ENCODE data around the gene BSDC1.

Gene BSDC1

GRCh38 chr1:32353431-32353830 lies 40.8 kb downstream of the BSDC1 start:
- Histone ChIP-seq H3K9ac (ENCODE audit: low read length) (no peak overlapping the region), H3K27me3 (ENCODE audit: control insufficient read depth, insufficient read depth, low read length) (peaks cover 25% of the 10 kb centered on the region), H3K27ac (ENCODE audit: low read length) (no peak overlapping the region), H3K9me3 (ENCODE audit: control insufficient read depth, low read depth, low read length) (peaks cover 5% of the 10 kb centered on the region), H3K4me3 (ENCODE audit: low read length) (no peak overlapping the region), H3K36me3 (ENCODE audit: control insufficient read depth, low read depth, low read length) (no peaks in the 10 kb centered on the region), H3K4me1 (ENCODE audit: control insufficient read depth, low read depth, low read length) (peaks cover 4% of the 10 kb centered on the region)

- H3K9me3 ChIP-seq (ENCODE audit: control insufficient read depth, low read depth, low read length), result peaks cover 5% of the 10 kb centered on the region
- no peak overlapping the region for H3K4me3 ChIP-seq (ENCODE audit: low read length)
- no peak overlapping the region for H3K9ac ChIP-seq (ENCODE audit: low read length)
- H3K36me3 ChIP-seq (ENCODE audit: control insufficient read depth, low read depth, low read length), result no peaks in the 10 kb centered on the region
- peaks cover 22% of the 10 kb centered on the region for H3K27me3 ChIP-seq (ENCODE audit: control insufficient read depth, insufficient read depth, low read length)
- H3K27ac ChIP-seq (ENCODE audit: low read length), result no peak overlapping the region
- peaks cover 4% of the 10 kb centered on the region for H3K4me1 ChIP-seq (ENCODE audit: control insufficient read depth, low read depth, low read length)
Measured at GRCh38 chr1:32352831-32353383, 41.3 kb downstream of the BSDC1 start.

DNA sequence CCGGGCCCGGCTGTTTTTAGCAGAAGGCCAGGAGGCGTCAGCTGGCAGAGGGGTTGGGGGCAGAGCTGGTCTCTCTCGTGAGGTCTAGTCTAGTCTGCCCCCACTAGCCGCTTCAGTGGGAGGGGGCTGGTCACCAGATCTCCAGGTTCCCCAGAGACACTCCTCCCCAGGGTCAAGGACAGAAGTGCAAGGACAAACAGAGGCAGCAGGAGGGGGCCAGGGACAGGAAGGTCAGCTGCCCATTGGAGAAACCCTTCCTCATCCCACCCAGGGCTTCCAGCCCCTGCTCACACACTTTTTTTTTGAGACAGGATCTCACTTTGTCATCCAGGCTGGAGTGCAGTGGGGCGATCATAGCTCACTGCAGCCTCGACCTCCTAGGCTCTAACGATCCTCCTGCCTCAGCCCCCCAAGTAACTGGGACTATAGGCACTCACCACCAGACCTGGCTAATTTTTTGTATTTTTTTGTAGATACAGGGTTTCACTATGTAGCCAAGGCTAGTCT lies 41.9 kb downstream of the BSDC1 start:
- peak overlapping the region; percentile 61 for H3K9ac ChIP-seq (ENCODE audit: low read length)
- no peaks in the 10 kb centered on the region for H3K36me3 ChIP-seq (ENCODE audit: control insufficient read depth, low read depth, low read length)
- peaks cover 22% of the 10 kb centered on the region for H3K27me3 ChIP-seq (ENCODE audit: control insufficient read depth, insufficient read depth, low read length)
- peaks cover 5% of the 10 kb centered on the region for H3K9me3 ChIP-seq (ENCODE audit: control insufficient read depth, low read depth, low read length)
- peaks cover 4% of the 10 kb centered on the region for H3K4me1 ChIP-seq (ENCODE audit: control insufficient read depth, low read depth, low read length)
- H3K4me3 ChIP-seq (ENCODE audit: low read length), result peak overlapping the region; percentile 63
- H3K27ac ChIP-seq (ENCODE audit: low read length), result no peak overlapping the region

DNA sequence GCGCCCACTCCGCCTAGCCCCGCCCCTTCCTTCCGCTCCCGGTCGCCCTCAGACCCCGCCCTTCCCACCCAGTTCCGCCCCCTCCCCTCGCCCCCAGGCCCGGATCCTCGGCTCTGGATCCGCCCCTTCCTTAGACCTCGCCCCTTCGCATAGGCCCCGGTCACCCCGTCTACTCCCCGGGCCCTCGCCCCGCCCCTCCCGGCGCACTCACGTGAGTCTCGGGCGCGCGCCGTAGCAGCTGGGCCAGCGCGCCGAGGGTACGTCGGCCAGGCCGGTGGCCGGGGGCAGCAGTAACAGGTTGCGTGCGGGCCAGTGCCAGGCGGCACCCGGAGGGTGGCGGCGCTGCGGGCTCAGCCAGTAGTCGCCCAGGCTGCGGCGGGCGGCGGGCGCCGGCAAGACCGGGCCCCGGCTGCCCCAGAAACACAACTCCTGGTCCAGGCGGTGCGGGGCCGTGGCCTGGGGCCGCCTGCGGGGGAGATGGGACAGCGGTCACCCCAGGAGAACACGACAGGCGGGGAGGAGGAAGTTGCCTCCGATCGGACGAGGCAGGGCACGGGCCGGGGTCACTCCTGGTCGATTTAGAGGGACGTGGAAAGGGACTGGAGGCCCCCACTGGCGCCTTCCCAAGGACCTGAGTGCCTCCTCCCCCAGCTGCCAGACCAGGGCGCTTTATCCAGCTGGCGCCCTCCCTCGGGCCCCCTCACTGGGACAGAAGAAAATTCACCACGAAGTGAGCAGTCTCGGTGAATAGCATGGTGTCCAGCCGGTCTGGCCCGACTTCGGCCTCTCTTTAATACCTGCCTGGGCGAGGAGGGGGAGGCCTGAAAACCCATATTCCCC lies 42.6 kb downstream of the BSDC1 start:
- Histone ChIP-seq H3K4me3 (ENCODE audit: low read length) (peak overlapping the region; percentile 79), H3K27me3 (ENCODE audit: control insufficient read depth, insufficient read depth, low read length) (peaks cover 22% of the 10 kb centered on the region), H3K9ac (ENCODE audit: low read length) (peak overlapping the region; percentile 61), H3K36me3 (ENCODE audit: control insufficient read depth, low read depth, low read length) (no peaks in the 10 kb centered on the region), H3K9me3 (ENCODE audit: control insufficient read depth, low read depth, low read length) (peaks cover 5% of the 10 kb centered on the region), H3K4me1 (ENCODE audit: control insufficient read depth, low read depth, low read length) (peaks cover 4% of the 10 kb centered on the region), H3K27ac (ENCODE audit: low read length) (peak overlapping the region; percentile 42)

- Histone ChIP-seq H3K27ac (ENCODE audit: low read length) (peak overlapping the region; percentile 42), H3K9ac (ENCODE audit: low read length) (no peak overlapping the region), H3K9me3 (ENCODE audit: control insufficient read depth, low read depth, low read length) (peaks cover 5% of the 10 kb centered on the region)
Measured at GRCh38 chr1:32350785-32351398, 43.3 kb downstream of the BSDC1 start.

DNA sequence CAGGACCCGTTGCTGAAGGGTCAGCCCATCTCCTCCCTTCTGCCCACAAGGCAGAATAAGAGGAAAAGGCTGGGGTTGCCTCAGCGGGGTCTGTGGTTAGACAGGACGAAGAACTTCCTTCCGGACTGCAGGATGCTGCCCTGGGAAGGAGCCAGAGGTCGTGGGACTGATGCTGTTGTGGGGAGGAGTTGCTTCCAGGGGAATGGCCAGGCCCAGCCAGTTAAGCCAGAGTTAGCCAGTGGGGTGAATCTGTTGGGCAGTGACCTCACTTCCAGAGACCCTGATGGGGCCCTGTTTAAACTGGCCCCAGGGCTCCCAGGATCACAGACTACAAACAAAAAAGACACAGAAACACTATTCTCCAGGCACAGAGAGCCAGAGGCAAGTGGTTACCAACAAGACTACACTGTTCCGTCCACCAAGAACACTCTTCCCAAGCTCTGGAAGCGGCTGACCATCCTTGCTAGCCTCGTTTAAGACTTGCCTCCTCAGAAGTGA lies 45.0 kb downstream of the BSDC1 start:
- H3K9me3 ChIP-seq (ENCODE audit: control insufficient read depth, low read depth, low read length), result peaks cover 5% of the 10 kb centered on the region
- no peak overlapping the region for H3K4me3 ChIP-seq (ENCODE audit: low read length)
- peaks cover 22% of the 10 kb centered on the region for H3K27me3 ChIP-seq (ENCODE audit: control insufficient read depth, insufficient read depth, low read length)
- H3K27ac ChIP-seq (ENCODE audit: low read length), result no peak overlapping the region
- H3K36me3 ChIP-seq (ENCODE audit: control insufficient read depth, low read depth, low read length), result no peaks in the 10 kb centered on the region
- no peak overlapping the region for H3K9ac ChIP-seq (ENCODE audit: low read length)
- peaks cover 4% of the 10 kb centered on the region for H3K4me1 ChIP-seq (ENCODE audit: control insufficient read depth, low read depth, low read length)

More at GRCh38 chr1:32350785-32351398, 43.3 kb downstream of the BSDC1 start:
- H3K36me3 ChIP-seq (ENCODE audit: control insufficient read depth, low read depth, low read length), result no peaks in the 10 kb centered on the region
- H3K4me1 ChIP-seq (ENCODE audit: control insufficient read depth, low read depth, low read length), result peaks cover 4% of the 10 kb centered on the region
- H3K27me3 ChIP-seq (ENCODE audit: control insufficient read depth, insufficient read depth, low read length), result peaks cover 22% of the 10 kb centered on the region
- peak overlapping the region; percentile 79 for H3K4me3 ChIP-seq (ENCODE audit: low read length)

- Histone ChIP-seq H3K27ac (ENCODE audit: low read length) (no peak overlapping the region), H3K4me1 (ENCODE audit: control insufficient read depth, low read depth, low read length) (no peaks in the 10 kb centered on the region), H3K4me3 (ENCODE audit: low read length) (no peak overlapping the region), H3K36me3 (ENCODE audit: control insufficient read depth, low read depth, low read length) (no peaks in the 10 kb centered on the region), H3K27me3 (ENCODE audit: control insufficient read depth, insufficient read depth, low read length) (peaks cover 16% of the 10 kb centered on the region), H3K9me3 (ENCODE audit: control insufficient read depth, low read depth, low read length) (peaks cover 5% of the 10 kb centered on the region), H3K9ac (ENCODE audit: low read length) (no peak overlapping the region)
Measured at GRCh38 chr1:32346532-32347157, 47.6 kb downstream of the BSDC1 start.

- no peak overlapping the region for H3K27ac ChIP-seq (ENCODE audit: low read length)
Measured at GRCh38 chr1:32345289-32345827, 48.9 kb downstream of the BSDC1 start.

DNA sequence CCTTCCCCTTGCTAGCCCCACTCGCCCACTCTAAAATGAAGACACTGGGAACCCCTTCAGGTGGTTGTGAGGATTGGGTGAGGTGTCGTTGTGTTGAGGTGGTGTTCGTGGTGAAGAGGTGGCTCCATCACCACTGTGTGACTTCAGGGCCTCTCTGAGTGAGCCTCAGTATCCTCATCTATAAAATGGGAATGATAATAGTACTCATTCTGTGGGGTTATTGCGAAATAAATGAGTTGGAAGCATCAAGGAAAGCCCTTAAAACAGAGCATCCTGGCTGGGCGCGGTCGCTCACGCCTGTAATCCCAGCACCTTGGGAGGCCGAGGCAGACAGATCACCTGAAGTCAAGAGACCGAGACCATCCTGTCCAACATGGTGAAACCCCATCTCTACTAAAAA lies 51.5 kb downstream of the BSDC1 start:
- no peak overlapping the region for H3K27ac ChIP-seq (ENCODE audit: low read length)
- H3K4me1 ChIP-seq (ENCODE audit: control insufficient read depth, low read depth, low read length), result peaks cover 4% of the 10 kb centered on the region
- H3K9ac ChIP-seq (ENCODE audit: low read length), result no peak overlapping the region
- H3K27me3 ChIP-seq (ENCODE audit: control insufficient read depth, insufficient read depth, low read length), result no peaks in the 10 kb centered on the region
- H3K4me3 ChIP-seq (ENCODE audit: low read length), result no peak overlapping the region
- no peaks in the 10 kb centered on the region for H3K9me3 ChIP-seq (ENCODE audit: control insufficient read depth, low read depth, low read length)
- no peaks in the 10 kb centered on the region for H3K36me3 ChIP-seq (ENCODE audit: control insufficient read depth, low read depth, low read length)

More at GRCh38 chr1:32345289-32345827, 48.9 kb downstream of the BSDC1 start:
- Histone ChIP-seq H3K4me3 (ENCODE audit: low read length) (no peak overlapping the region), H3K9ac (ENCODE audit: low read length) (no peak overlapping the region), H3K9me3 (ENCODE audit: control insufficient read depth, low read depth, low read length) (no peaks in the 10 kb centered on the region), H3K27me3 (ENCODE audit: control insufficient read depth, insufficient read depth, low read length) (peaks cover 11% of the 10 kb centered on the region), H3K36me3 (ENCODE audit: control insufficient read depth, low read depth, low read length) (no peaks in the 10 kb centered on the region), H3K4me1 (ENCODE audit: control insufficient read depth, low read depth, low read length) (no peaks in the 10 kb centered on the region)

DNA sequence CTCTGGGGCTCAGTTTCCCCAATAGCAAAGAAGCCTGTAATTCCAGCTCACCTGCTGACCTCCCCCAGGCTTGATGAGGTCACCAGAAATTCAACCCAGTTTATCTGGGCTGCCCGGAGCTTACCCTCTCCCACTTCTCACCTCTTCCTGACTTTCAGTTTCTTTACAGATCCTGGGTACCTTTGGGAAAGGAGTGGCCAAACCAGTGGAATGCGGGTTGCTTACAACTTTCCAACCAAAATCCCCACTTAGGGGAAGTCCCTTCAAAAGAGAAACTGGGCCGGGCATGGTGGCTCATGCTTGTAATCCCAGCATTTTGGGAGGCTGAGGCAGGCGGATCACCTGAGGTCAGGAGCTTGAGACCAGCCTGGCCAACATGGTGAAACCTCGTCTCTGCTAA lies 52.3 kb downstream of the BSDC1 start:
- peaks cover 4% of the 10 kb centered on the region for H3K4me1 ChIP-seq (ENCODE audit: control insufficient read depth, low read depth, low read length)
- no peaks in the 10 kb centered on the region for H3K9me3 ChIP-seq (ENCODE audit: control insufficient read depth, low read depth, low read length)
- H3K27me3 ChIP-seq (ENCODE audit: control insufficient read depth, insufficient read depth, low read length), result peaks cover 3% of the 10 kb centered on the region
- H3K27ac ChIP-seq (ENCODE audit: low read length), result no peak overlapping the region
- no peak overlapping the region for H3K4me3 ChIP-seq (ENCODE audit: low read length)
- H3K36me3 ChIP-seq (ENCODE audit: control insufficient read depth, low read depth, low read length), result no peaks in the 10 kb centered on the region
- no peak overlapping the region for H3K9ac ChIP-seq (ENCODE audit: low read length)

All from iPS-18a (cell line).